ENCODE results near the gene EPM2AIP1. TPM values are rescaled to one million over a fixed set of nuclear protein-coding genes. Genes with fewer than 3 reads are reported as not detected.

EPM2AIP1 gene
- total RNA-seq, 2 donors from 2014 or later: 15.3 to 17.1 TPM

Other genes with a start within 250 kb of the EPM2AIP1 start
- gene DCLK3, start 228.6 kb downstream of the EPM2AIP1 start, total RNA-seq: under 1 TPM; 0.21 to 0.89 TPM
- gene TRANK1, start 48.1 kb downstream of the EPM2AIP1 start, total RNA-seq: 10 to 100 TPM in 1 of 2 donors, 1 to 10 TPM in 1; 7.6 to 12.1 TPM
- 10 to 100 TPM; 31.6 to 31.9 TPM for gene MLH1, start 387 bp upstream of the EPM2AIP1 start, total RNA-seq
- 100 to 1,000 TPM; 107 to 116 TPM for gene LRRFIP2, start 181.5 kb upstream of the EPM2AIP1 start, total RNA-seq

Measured in left cardiac atrium (tissue), 2 donors.